GM18951 (cell line): Measurements from ENCODE around the gene MARCHF10.

Source experiments
- POLR2A ChIP-seq: IDR thresholded peaks from 4 replicates; pipeline ENCODE4 v1.6.1; 2011; ENCODE audit warnings: mild to moderate bottlenecking; ENCODE audit not compliant: insufficient read length, insufficient read depth; ENCODE audit errors: extremely low read depth
- in situ Hi-C: fragments of 300-500 bp; cut with MboI; formaldehyde crosslinking; loops from one replicate; pipeline ENCODE4 v1.12.0; 2022; ENCODE audit warnings: low sequenced_read_pairs, mixed read lengths, inconsistent platforms; ENCODE audit not compliant: unreplicated experiment

MARCHF10 gene

DNA sequence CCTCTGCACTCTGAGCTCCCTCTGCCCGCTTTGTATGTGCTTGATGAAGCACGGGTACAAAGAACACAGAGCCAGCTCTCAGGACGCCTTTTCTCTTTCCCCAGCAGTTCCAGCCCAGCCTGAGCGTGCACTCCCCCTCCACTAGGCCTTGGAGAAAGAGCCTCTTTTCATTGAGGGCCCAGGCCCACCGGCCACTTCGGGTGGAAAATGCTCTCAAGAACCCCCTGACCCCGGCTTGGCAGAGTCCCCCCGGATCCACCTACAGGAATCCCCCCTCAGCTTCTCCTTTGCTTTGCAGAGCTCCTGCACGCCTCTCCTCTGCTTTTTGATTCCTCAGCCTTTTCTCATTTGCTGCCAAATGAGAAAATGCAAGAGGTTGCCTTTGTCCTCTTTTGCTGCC is 150.4 kb downstream of the MARCHF10 start:
- TF ChIP-seq POLR2A, result no peak
- in situ Hi-C loops, result no loop called here

DNA sequence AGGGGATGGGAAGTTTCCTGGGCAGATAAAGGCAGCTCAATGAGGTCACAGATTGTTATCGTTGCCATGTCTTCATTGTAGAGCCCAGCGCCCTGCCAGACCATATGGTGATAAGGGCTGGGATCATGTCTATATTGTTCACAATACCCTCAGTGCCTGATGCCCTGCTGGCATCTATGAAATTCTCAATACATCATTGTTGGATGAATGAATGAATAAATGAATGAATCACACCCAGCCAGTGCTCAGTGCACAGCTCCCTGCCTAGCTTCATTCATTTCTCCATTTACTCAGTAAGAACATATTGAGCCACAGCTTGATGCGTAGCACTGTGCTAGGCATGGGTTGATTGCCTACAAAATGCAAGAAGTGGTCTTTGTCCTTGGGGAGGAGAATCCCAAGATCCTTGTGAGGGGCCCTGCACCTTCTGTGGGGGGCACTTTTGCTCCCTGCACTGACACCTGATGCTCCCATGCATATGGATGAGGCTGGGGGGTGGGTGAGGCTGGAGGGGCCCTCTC is 150.9 kb downstream of the MARCHF10 start:
- in situ Hi-C loops, result no loop called here
- no peak for TF ChIP-seq POLR2A

DNA sequence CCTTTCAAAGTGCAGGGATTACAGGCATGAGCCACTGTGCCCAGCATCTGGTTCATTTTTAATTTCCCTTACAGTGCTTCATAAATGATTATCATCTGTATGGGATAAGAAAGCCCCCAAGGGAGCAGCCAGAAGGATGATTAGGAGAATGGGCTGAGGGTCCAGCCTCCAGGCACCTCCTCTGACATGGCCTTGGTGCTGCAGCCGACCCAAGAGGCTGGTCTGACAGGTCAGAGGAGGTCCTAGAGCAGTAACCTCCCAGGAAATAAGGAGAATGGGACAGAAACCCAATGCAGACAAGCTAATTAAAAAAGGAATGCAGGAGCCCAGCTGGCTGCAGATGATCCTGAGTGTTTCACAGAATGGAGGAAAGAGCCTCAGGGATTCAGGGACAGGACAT is 151.7 kb downstream of the MARCHF10 start:
- TF ChIP-seq POLR2A, result no peak
- in situ Hi-C loops, result no loop called here

DNA sequence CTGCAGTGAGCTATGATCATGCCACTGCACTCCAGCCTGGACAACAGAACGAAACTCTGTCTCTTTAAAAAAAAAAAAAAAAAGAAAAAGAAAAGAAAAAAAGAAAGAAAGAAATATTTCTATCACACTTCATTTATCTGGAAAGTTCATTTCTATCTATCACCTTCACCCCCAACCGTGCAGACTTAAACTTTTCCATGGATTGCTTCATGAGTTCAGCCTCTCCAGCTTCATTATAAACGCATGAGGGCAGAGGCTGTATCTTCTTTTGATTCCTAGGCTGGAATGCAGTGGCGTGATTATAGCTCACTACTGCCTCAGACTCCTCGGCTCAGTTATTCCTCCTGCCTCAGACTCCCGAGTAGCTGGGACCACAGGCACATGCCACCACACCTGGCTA is 152.5 kb downstream of the MARCHF10 start:
- no peak for TF ChIP-seq POLR2A
- in situ Hi-C loops, result no loop called here

DNA sequence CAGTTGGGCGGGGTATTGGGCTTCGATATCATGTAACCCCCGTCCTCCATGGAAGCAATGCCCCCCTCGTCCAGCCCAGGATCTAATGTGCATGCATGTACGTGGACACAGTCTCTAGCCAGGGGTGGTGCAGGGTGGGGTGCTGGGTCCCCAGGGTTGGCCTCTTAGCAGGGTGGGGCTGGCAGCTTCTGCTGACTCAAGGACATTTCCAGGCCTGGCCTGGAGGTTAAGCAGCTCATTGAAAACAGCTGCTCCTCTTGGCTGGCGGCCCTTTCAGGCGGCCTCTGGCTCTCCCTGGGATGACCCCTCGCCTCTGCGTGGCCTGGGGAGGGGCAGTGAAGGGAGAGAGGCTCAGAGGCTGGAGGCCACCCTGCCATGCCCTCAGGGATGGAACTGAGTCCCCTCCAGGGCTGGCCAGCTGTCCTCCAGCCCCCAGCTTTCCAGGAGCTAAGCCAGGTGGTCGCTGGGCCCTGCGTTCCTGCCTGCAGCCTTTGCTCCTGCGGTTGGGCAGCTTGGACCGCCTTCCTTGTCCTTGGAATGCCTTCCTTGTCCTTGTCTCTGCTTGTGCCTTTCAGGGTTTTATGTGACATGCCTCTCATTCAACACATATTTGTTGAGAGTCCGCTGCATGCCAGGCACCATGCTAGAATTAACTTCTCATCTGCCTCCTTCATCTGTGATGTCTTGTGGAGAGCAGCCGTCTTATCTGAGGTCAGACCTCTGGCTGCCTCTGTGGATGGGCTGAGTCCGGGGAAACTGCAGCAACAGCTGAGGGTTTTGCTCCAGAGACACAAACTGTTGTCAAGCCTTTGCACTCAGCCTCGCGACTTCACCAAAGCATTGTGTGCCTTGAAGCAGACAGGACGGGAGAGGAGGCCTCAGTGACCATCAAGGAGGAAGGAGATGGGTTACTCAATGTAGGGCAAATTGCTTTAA is 154.0 kb downstream of the MARCHF10 start:
- in situ Hi-C loops, result no loop called here
- TF ChIP-seq POLR2A, result no peak

DNA sequence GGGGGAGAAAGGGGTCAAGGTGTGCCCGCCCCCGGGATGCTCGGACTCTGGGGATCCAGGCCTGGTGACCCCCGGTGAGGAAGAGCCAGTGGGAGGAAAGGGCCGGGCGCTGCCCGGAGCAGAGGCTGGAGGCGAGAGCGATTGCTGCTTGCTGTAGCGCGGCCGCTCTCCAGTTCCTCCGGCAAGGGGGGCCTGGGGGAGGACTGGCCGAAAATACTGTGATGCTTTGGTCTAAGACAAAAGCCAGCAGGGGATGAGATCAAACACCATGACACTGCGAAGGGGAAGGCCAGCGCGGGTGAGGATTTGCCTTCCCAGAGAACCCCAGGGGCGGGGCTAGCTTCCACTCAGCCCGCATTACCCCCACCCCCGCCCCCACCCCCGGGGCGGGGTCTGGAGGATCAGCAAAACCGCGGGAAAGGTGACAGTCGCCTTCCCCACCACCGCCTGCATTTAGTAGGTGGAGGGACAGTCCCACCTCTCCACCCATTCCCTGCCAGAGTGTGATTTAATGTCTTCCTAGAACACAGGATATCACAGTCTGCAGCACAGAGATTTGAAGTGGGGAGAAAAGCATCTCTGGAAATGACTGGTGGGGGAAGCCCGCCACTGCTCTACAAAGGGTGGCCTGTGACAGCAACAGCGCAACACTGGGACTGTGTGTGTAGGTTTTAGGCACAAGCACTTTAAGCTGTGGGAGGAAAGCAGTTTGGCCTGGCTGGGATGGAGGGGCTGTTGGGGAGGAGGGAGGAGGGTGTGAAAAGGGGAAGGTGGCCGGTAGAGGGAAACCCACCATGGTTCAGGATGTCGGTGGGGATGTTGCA is 154.9 kb downstream of the MARCHF10 start:
- in situ Hi-C loops, result no loop called here
- TF ChIP-seq POLR2A, result no peak

DNA sequence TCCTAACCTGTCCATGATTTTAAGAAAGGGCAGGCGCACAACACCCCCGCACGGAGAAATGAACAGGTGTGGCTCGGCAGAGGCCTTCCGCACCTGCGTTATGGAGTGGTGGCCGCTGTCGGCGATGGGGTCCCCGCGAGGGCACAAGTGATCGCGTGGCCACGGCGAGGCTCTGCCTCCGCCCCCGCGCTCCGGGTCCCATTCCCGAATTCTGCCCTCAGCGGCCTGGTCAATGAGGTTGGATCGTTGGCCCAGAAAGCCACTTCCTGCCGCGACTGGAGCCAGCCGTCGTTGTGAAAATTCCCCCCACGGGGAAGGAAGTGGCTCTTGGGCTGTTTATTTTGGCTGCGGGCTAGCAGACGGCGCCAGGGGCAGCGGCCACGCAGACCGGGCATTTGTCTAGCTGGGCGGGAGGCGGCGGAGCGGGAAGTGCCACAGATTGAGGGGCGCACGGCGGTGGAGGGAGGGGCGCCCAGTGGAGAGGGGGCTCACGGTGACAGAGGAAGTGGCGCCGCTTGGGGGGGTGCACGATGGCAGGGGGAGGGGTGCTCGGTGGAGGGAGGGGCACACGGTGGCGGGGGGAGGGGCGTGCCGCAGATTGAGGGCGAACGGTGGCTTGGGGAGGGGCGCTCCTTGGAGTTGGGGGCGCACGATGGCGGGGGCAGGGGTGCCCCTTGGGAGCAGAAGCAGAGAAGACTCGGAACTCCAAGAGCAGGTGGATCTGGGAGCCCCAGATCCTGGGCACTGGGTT is 155.7 kb downstream of the MARCHF10 start:
- in situ Hi-C loops, result no loop called here
- no peak for TF ChIP-seq POLR2A
